Measurements from ENCODE around the gene COL11A1.
"Not testable (repeated sequence)": the region's sequence is repeated elsewhere in the genome, so short reads cannot be mapped to it uniquely, and the experiment has no call there.

- TF ChIP-seq CTCF (IDR thresholded peaks at IDR 0.05; ENCODE audit: extremely low read depth in 1 of 2, insufficient read depth in 1 of 2, low read depth in 1 of 2, low read length in 2 of 2); POLR2A (IDR thresholded peaks at IDR 0.05; ENCODE audit: low read depth, low read length); POLR2AphosphoS5 (IDR thresholded peaks at IDR 0.05; ENCODE audit: insufficient read depth, low read depth, low read length); EZH2 (IDR thresholded peaks at IDR 0.05; ENCODE audit: borderline replicate concordance, low read depth, low read length, severe bottlenecking): not testable (repeated sequence)
These were observed 19.9 kb upstream of the COL11A1 start for GRCh38 chr1:103128256-103128655.
